ENCODE results near the gene TFDP2.

DNA sequence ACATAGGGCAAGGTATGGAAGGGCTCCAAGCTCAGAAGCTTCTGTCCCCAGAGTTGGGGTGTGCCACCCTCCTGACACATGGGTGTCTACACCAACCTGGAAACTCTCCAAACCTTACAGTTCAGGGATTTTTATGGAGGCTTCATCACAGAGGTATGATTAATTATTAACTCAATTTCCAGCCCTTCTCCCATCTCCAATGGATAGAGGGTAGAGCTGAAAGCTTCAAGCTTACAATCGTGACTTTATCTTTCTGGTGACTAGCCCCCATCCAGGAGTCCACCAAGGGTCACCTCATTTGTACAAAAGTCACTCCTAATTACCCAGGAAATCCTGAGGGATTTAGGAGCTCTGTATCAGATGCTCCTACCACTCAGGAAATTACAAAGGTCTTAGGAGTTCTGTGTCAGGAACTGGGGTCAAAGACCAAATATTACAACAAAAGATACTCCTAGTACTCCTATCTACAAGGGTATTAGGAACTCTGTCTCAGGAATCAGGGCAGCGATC lies 62.7 kb downstream of the TFDP2 start:
- TF ChIP-seq CTCF (IDR thresholded peaks at IDR 0.05): no peak
- no peak for TF ChIP-seq ZFX (IDR thresholded peaks at IDR 0.05; ENCODE audit: borderline replicate concordance)

All from 22Rv1 (cell line).